Stimulated activated CD4-positive, alpha-beta T cell treated with anti-CD3 and anti-CD28 coated beads, Interleukin-12 subunit alpha, Interleukin-12 subunit beta, amount 100 ng/mL, for 24 hours (primary cell): Measurements from ENCODE around the gene GRAMD1C.

Experiments
- DNase-seq, 2 experiments: peaks; one replicate each; pipeline ENCODE4 v3.0.0-alpha.2; 2020; ENCODE audit warnings: low read depth in 2 of 2

The GRAMD1C gene

GRCh38 chr3:113948015-113948917 lies 109.7 kb downstream of the GRAMD1C start:
- peak in 1 of 2 experiments; percentile 32 for DNase-seq

GRCh38 chr3:113952921-113953320 lies 114.3 kb downstream of the GRAMD1C start:
- no peak for DNase-seq

GRCh38 chr3:113953677-113954076 lies 115.1 kb downstream of the GRAMD1C start:
- no peak for DNase-seq

GRCh38 chr3:113954091-113954685 lies 115.6 kb downstream of the GRAMD1C start:
- no peak for DNase-seq

GRCh38 chr3:113963879-113964278 lies 125.3 kb downstream of the GRAMD1C start:
- DNase-seq: no peak

- DNase-seq: no peak
These were observed 127.6 kb downstream of the GRAMD1C start for GRCh38 chr3:113966172-113966571.

GRCh38 chr3:113968986-113969385 lies 130.4 kb downstream of the GRAMD1C start:
- DNase-seq: no peak

- DNase-seq: no peak
These were observed 139.2 kb downstream of the GRAMD1C start for GRCh38 chr3:113977822-113978221.

GRCh38 chr3:113979916-113980315 lies 141.3 kb downstream of the GRAMD1C start:
- DNase-seq: no peak

GRCh38 chr3:113981803-113982202 lies 143.2 kb downstream of the GRAMD1C start:
- no peak for DNase-seq

GRCh38 chr3:113983544-113983943 lies 145.0 kb downstream of the GRAMD1C start:
- DNase-seq: no peak

- DNase-seq: no peak
These were observed 147.0 kb downstream of the GRAMD1C start for GRCh38 chr3:113985541-113985940.
